HFFc6 (cell line): ENCODE data around the gene PEX3. TPM values are rescaled to one million over a fixed set of nuclear protein-coding genes. Genes with fewer than 3 reads are reported as not detected.

Source experiments
- DNase-seq: peaks from one replicate; pipeline ENCODE4 v3.0.0-alpha.2; 2018
- H3K27ac Mint-ChIP-seq: 2 replicates; pipeline ENCODE4 v1.8.0; 2020; ENCODE audit warnings: mild to moderate bottlenecking, mixed read lengths
- H3K27me3 Mint-ChIP-seq: 2 replicates; pipeline ENCODE4 v1.8.0; 2021; ENCODE audit warnings: mild to moderate bottlenecking, moderate library complexity, mixed read lengths; ENCODE audit not compliant: insufficient read depth
- H3K36me3 Mint-ChIP-seq: 2 replicates; pipeline ENCODE4 v1.8.0; 2021; ENCODE audit warnings: low read depth, mixed read lengths
- H3K4me1 Mint-ChIP-seq: 2 replicates; pipeline ENCODE4 v1.8.0; 2020; ENCODE audit warnings: low read depth, mixed read lengths
- H3K4me3 Mint-ChIP-seq: 2 replicates; pipeline ENCODE4 v1.8.0; 2020; ENCODE audit warnings: mild to moderate bottlenecking, moderate library complexity, mixed read lengths
- H3K9me3 Mint-ChIP-seq: 2 replicates; pipeline ENCODE4 v1.8.0; 2020; ENCODE audit warnings: mild to moderate bottlenecking, mixed read lengths
- CTCF ChIP-seq: fragments of 200-600 bp; sonication (generic); IDR thresholded peaks from 2 replicates; pipeline ENCODE4 v1.5.0; 2021; ENCODE audit warnings: antibody characterized with exemption, mild to moderate bottlenecking
- total RNA-seq, 6 experiments: library from RNA; stranded (reverse); fragmentation: NEBNext Ultra II Directional; extraction: Animal tissue kit (Norgen Biotek cat#: 25700); gene quantifications; 2 replicates in 1 of 6; 3 replicates in 5 of 6; pipeline ENCODE4 v1.2.3, GENCODE V29; 2021

The PEX3 gene
- total RNA-seq, 6 experiments from 2014 or later, result 18.7 to 23.7 (median 20.4) TPM

GRCh38 chr6:143515766-143516355, 65.3 kb downstream of the PEX3 start:
- no peak for DNase-seq
- Mint-ChIP-seq H3K4me3 (no peak overlapping the region), H3K4me1 (peaks cover 33% of the 10 kb centered on the region), H3K27me3 (peaks cover 17% of the 10 kb centered on the region), H3K9me3 (no peaks in the 10 kb centered on the region), H3K36me3 (no peaks in the 10 kb centered on the region; the same call in 1 of the 2 replicates), H3K27ac (no peak overlapping the region)
- no peak for TF ChIP-seq CTCF

GRCh38 chr6:143516690-143517446, 66.3 kb downstream of the PEX3 start:
- no peaks in the 10 kb centered on the region for H3K9me3 Mint-ChIP-seq
- H3K36me3 Mint-ChIP-seq, result no peaks in the 10 kb centered on the region; the same call in 1 of the 2 replicates
- no peak overlapping the region for H3K27ac Mint-ChIP-seq
- peaks cover 27% of the 10 kb centered on the region for H3K4me1 Mint-ChIP-seq
- H3K27me3 Mint-ChIP-seq, result peaks cover 15% of the 10 kb centered on the region
- DNase-seq, result no peak
- TF ChIP-seq CTCF, result no peak
- no peak overlapping the region for H3K4me3 Mint-ChIP-seq

GRCh38 chr6:143517447-143517773, 66.8 kb downstream of the PEX3 start:
- Mint-ChIP-seq H3K36me3 (no peaks in the 10 kb centered on the region; the same call in 1 of the 2 replicates), H3K27ac (no peak overlapping the region), H3K27me3 (peaks cover 17% of the 10 kb centered on the region), H3K4me3 (no peak overlapping the region), H3K9me3 (no peaks in the 10 kb centered on the region), H3K4me1 (peaks cover 25% of the 10 kb centered on the region)
- no peak for TF ChIP-seq CTCF
- no peak for DNase-seq

GRCh38 chr6:143522039-143522600, 71.5 kb downstream of the PEX3 start:
- H3K27ac Mint-ChIP-seq, result no peak overlapping the region
- no peak for DNase-seq
- peaks cover 17% of the 10 kb centered on the region for H3K27me3 Mint-ChIP-seq
- no peaks in the 10 kb centered on the region for H3K36me3 Mint-ChIP-seq
- no peak overlapping the region for H3K4me3 Mint-ChIP-seq
- peaks cover 2% of the 10 kb centered on the region; the same call in 1 of the 2 replicates for H3K4me1 Mint-ChIP-seq
- no peaks in the 10 kb centered on the region for H3K9me3 Mint-ChIP-seq
- TF ChIP-seq CTCF, result no peak

GRCh38 chr6:143525356-143525755, 74.8 kb downstream of the PEX3 start:
- Mint-ChIP-seq H3K27ac (no peak overlapping the region), H3K4me1 (no peaks in the 10 kb centered on the region), H3K27me3 (peaks cover 6% of the 10 kb centered on the region), H3K9me3 (no peaks in the 10 kb centered on the region), H3K4me3 (no peak overlapping the region), H3K36me3 (no peaks in the 10 kb centered on the region)
- no peak for DNase-seq
- no peak for TF ChIP-seq CTCF
